Neural cell (in vitro differentiated cells): ENCODE measurements around the gene UBTF. TPM values are rescaled to one million over a fixed set of nuclear protein-coding genes. Genes with fewer than 3 reads are reported as not detected.

ENCODE experiments used
- H2AFZ ChIP-seq: fragments of 200-600, 300-800 bp; sonication (generic), shearing (Covaris generic); 2 replicates; pipeline ENCODE4 v1.6.0; 2014; ENCODE audit warnings: low read depth, mild to moderate bottlenecking, antibody characterized with exemption, low read length, moderate library complexity
- H3F3A ChIP-seq: fragments of 200-600 bp; shearing (Covaris generic); 2 replicates; pipeline ENCODE4 v1.6.1; 2016; ENCODE audit warnings: mild to moderate bottlenecking, moderate library complexity, mixed read lengths, antibody characterized with exemption, low read length; ENCODE audit not compliant: insufficient read depth, poor library complexity, severe bottlenecking
- H3K27ac ChIP-seq: fragments of 200-600, 300-800 bp; sonication (generic), shearing (Covaris generic); 2 replicates; pipeline ENCODE4 v1.5.1; 2014; ENCODE audit warnings: mild to moderate bottlenecking, low read length, moderate library complexity
- H3K27me3 ChIP-seq: fragments of 300-800, 200-600 bp; sonication (generic), shearing (Covaris generic); 2 replicates; pipeline ENCODE4 v1.6.0; 2014; ENCODE audit warnings: mild to moderate bottlenecking, low read depth, low read length, moderate library complexity; ENCODE audit not compliant: insufficient read depth
- H3K36me3 ChIP-seq: fragments of 300-800, 200-600 bp; sonication (generic), shearing (Covaris generic); 2 replicates; pipeline ENCODE4 v1.5.1; 2014; ENCODE audit warnings: mild to moderate bottlenecking, antibody characterized with exemption, low read length, moderate library complexity; ENCODE audit not compliant: insufficient read depth
- H3K4me2 ChIP-seq: fragments of 300-800, 200-600 bp; sonication (generic), shearing (Covaris generic); 2 replicates; pipeline ENCODE4 v1.6.0; 2014; ENCODE audit warnings: mild to moderate bottlenecking, low read length
- H3K4me3 ChIP-seq: fragments of 300-800, 200-600 bp; sonication (generic), shearing (Covaris generic); 2 replicates; pipeline ENCODE4 v1.5.1; 2014; ENCODE audit warnings: mild to moderate bottlenecking, low read length, moderate library complexity
- H3K79me2 ChIP-seq: fragments of 200-600 bp; shearing (Covaris generic); replicated peaks from 2 replicates; pipeline ENCODE4 v1.6.0; 2014; ENCODE audit warnings: mild to moderate bottlenecking, low read length, moderate library complexity; ENCODE audit not compliant: insufficient read depth
- H3K9ac ChIP-seq: fragments of 300-800, 200-600 bp; sonication (generic), shearing (Covaris generic); 2 replicates; pipeline ENCODE4 v1.6.1; 2016; ENCODE audit warnings: mild to moderate bottlenecking, low read length, mixed read lengths
- H3K9me2 ChIP-seq: fragments of 200-600 bp; shearing (Covaris generic); 2 replicates; pipeline ENCODE4 v1.6.1; 2016; ENCODE audit warnings: mild to moderate bottlenecking, low read length, mixed read lengths; ENCODE audit not compliant: insufficient read depth
- H3K9me3 ChIP-seq: fragments of 200-600, 300-800 bp; sonication (generic), shearing (Covaris generic); 2 replicates; pipeline ENCODE4 v1.6.1; 2016; ENCODE audit warnings: mild to moderate bottlenecking, mixed run types, low read length, moderate library complexity, mixed read lengths
- H4K20me1 ChIP-seq: fragments of 200-600 bp; shearing (Covaris generic); 2 replicates; pipeline ENCODE4 v1.6.1; 2016; ENCODE audit warnings: mild to moderate bottlenecking, mixed run types; ENCODE audit not compliant: insufficient read depth
- RAD21 ChIP-seq: fragments of 450-650 bp; conservative IDR thresholded peaks from 2 replicates; pipeline ENCODE4 v1.6.1; 2014; ENCODE audit warnings: antibody characterized with exemption, mild to moderate bottlenecking, moderate library complexity
- polyA plus RNA-seq: library from polyadenylated mRNA; depleted of rRNA; stranded (reverse); fragments of >200 nt; gene quantifications from 2 replicates; pipeline ENCODE4 v1.2.3, GENCODE V29; 2014
- small RNA-seq, 3 experiments: library from RNA; depleted of rRNA; stranded (forward); fragments of <200 nt; gene quantifications; one replicate each; pipeline ENCODE3, GENCODE V24; 2012

The UBTF gene
- polyA plus RNA-seq, 1 donor from 2014 or later: 73.8 TPM

DNA sequence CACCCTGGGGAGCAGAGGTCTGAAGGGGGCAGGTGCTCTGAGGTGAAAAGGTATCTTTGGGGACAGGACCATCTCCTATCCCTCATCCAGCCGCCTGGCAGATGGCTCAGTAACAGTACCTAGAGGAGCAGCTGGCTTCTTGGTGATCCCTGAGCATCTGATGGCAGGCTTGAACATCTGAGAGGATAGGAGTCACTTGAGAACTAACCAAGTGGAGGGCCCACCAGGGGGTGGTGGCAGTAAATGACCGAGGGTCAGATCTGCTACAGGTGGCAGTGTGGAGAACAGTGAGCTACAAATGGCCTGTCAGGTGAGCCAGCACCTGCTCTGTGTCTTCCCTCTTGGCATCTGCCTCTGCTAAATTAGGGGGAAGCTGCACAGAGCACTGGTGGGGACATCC lies 64.0 kb downstream of the UBTF start:
- no peak overlapping the region for H3K27ac ChIP-seq
- no peaks in the 10 kb centered on the region for H3K9me2 ChIP-seq
- no peaks in the 10 kb centered on the region for H4K20me1 ChIP-seq
- H3K27me3 ChIP-seq: no peaks in the 10 kb centered on the region
- H3K4me2 ChIP-seq: no peak overlapping the region
- H3K9me3 ChIP-seq: no peaks in the 10 kb centered on the region
- no peaks in the 10 kb centered on the region for H3F3A ChIP-seq
- H3K9ac ChIP-seq: no peak overlapping the region
- H3K4me3 ChIP-seq: no peak overlapping the region
- H3K36me3 ChIP-seq: no peaks in the 10 kb centered on the region
- H3K79me2 ChIP-seq: no peaks in the 10 kb centered on the region
- TF ChIP-seq RAD21: no peak
- no peak overlapping the region for H2AFZ ChIP-seq

Small RNA genes within 50 kb of the gene (small RNA-seq; reads per million reads assigned to genes)
- 0 to 0.86 (median 0) reads per million in 3 experiments for gene MIR6782

Other genes with a start within 250 kb of the UBTF start
- 0.50 TPM in 1 of 2 replicates, not detected in the other for gene NAGS, start 215.1 kb downstream of the UBTF start, polyA plus RNA-seq
- 59.3 and 62.9 TPM in 2 replicates for gene TMEM101, start 204.7 kb downstream of the UBTF start, polyA plus RNA-seq
- gene LSM12, start 153.0 kb downstream of the UBTF start, polyA plus RNA-seq: 9.6 and 12.0 TPM in 2 replicates
- gene G6PC3, start 148.9 kb downstream of the UBTF start, polyA plus RNA-seq: 10.8 and 16.7 TPM in 2 replicates
- 93.0 and 97.8 TPM in 2 replicates for gene HDAC5, start 96.0 kb downstream of the UBTF start, polyA plus RNA-seq
- 1.3 TPM in 2 replicates for gene HROB, start 77.7 kb downstream of the UBTF start, polyA plus RNA-seq
- not detected in 2 replicates for gene ASB16, start 49.0 kb downstream of the UBTF start, polyA plus RNA-seq
- gene TMUB2, start 32.7 kb downstream of the UBTF start, polyA plus RNA-seq: 59.9 and 77.4 TPM in 2 replicates
- gene ATXN7L3, start 19.8 kb downstream of the UBTF start, polyA plus RNA-seq: 93.5 and 97.2 TPM in 2 replicates
- 0.05 TPM in 1 of 2 replicates, not detected in the other for gene SLC4A1, start 48.5 kb upstream of the UBTF start, polyA plus RNA-seq
- 279 and 326 TPM in 2 replicates for gene RUNDC3A, start 88.9 kb upstream of the UBTF start, polyA plus RNA-seq
- 73.4 and 98.8 TPM in 2 replicates for gene SLC25A39, start 105.1 kb upstream of the UBTF start, polyA plus RNA-seq
- gene GRN, start 125.6 kb upstream of the UBTF start, polyA plus RNA-seq: 18.9 and 21.8 TPM in 2 replicates
- 73.6 and 88.3 TPM in 2 replicates for gene FAM171A2, start 144.2 kb upstream of the UBTF start, polyA plus RNA-seq
- gene ITGA2B, start 170.0 kb upstream of the UBTF start, polyA plus RNA-seq: 3.1 and 3.9 TPM in 2 replicates